Activated naive CD4-positive, alpha-beta T cell treated with anti-CD3 and anti-CD28 coated beads for 36 hours (primary cell): Measurements from ENCODE around the gene DEAF1. TPM values are rescaled to one million over a fixed set of nuclear protein-coding genes. Genes with fewer than 3 reads are reported as not detected.

Source experiments
- CTCF ChIA-PET: fragments of 350-600 bp; sonication (Branson Sonifier 250); formaldehyde crosslinking; loops from one replicate; lab custom pipeline; 2021; ENCODE audit warnings: antibody characterized with exemption; lab: Charles Lee
- DNase-seq: peaks from one replicate; pipeline ENCODE4 v3.0.0-alpha.2; 2020
- H3K27ac Mint-ChIP-seq: one replicate; pipeline ENCODE4 v1.8.0; 2021; ENCODE audit warnings: mild to moderate bottlenecking, mixed read lengths
- H3K27me3 Mint-ChIP-seq: one replicate; pipeline ENCODE4 v1.8.0; 2021; ENCODE audit warnings: low read depth, mixed read lengths
- H3K36me3 Mint-ChIP-seq: one replicate; pipeline ENCODE4 v1.8.0; 2021; ENCODE audit warnings: low read depth, mixed read lengths
- H3K4me1 Mint-ChIP-seq: one replicate; pipeline ENCODE4 v1.8.0; 2021; ENCODE audit warnings: low read depth, mixed read lengths
- H3K4me3 Mint-ChIP-seq: one replicate; pipeline ENCODE4 v1.8.0; 2021; ENCODE audit warnings: mild to moderate bottlenecking, moderate library complexity, mixed read lengths
- H3K9me3 Mint-ChIP-seq: one replicate; pipeline ENCODE4 v1.8.0; 2021; ENCODE audit warnings: mixed read lengths
- intact Hi-C: fragments of 100-400 bp; cut with micrococcal nuclease; formaldehyde crosslinking; loops from one replicate; pipeline ENCODE4 v1.15.1; 2023
- total RNA-seq, 2 experiments: library from RNA; stranded (reverse); gene quantifications; one replicate each; pipeline ENCODE4 v1.2.3, GENCODE V29; 2021

Gene DEAF1
- total RNA-seq, 2 experiments from 2014 or later = 57.5 to 67.9 TPM

GRCh38 chr11:614623-615503 is 80.2 kb downstream of the DEAF1 start:
- Mint-ChIP-seq H3K27me3 (no peaks in the 10 kb centered on the region), H3K36me3 (peaks cover 19% of the 10 kb centered on the region), H3K4me3 (peak overlapping the region; percentile 89), H3K27ac (peak overlapping the region; percentile 93), H3K4me1 (peaks cover 15% of the 10 kb centered on the region), H3K9me3 (no peaks in the 10 kb centered on the region)
- no peak for DNase-seq
- intact Hi-C loops = loop anchor here (2.0 kb wide), 1 partner anchor 38 kb away; the partner anchor contains the start of gene PHRF1
- CTCF ChIA-PET = interaction anchor here (0.8 kb wide), 1 partner anchor 108 kb away, joined by 4 read pairs; no protein-coding TSS in a partner anchor

GRCh38 chr11:614021-614622 is 80.9 kb downstream of the DEAF1 start:
- intact Hi-C loops = loop anchor here (2.0 kb wide), 1 partner anchor 37 kb away; the partner anchor contains the start of gene PHRF1
- Mint-ChIP-seq H3K27ac (peak overlapping the region; percentile 82), H3K27me3 (no peaks in the 10 kb centered on the region)

GRCh38 chr11:613369-613968 is 81.6 kb downstream of the DEAF1 start:
- CTCF ChIA-PET = interaction anchor here (1.4 kb wide), 1 partner anchor 109 kb away, joined by 4 read pairs; no protein-coding TSS in a partner anchor
- Mint-ChIP-seq H3K4me3 (peak overlapping the region; percentile 89), H3K27ac (peak overlapping the region; percentile 69), H3K9me3 (no peaks in the 10 kb centered on the region), H3K27me3 (no peaks in the 10 kb centered on the region), H3K4me1 (peaks cover 15% of the 10 kb centered on the region), H3K36me3 (peaks cover 20% of the 10 kb centered on the region)
- peak; percentile 94 for DNase-seq
- intact Hi-C loops = loop anchor here (2.0 kb wide), 2 partner anchors 53 to 77 kb away; partner anchors contain the start of genes LMNTD2, LRRC56 and RASSF7

More at GRCh38 chr11:614021-614622, 80.9 kb downstream of the DEAF1 start:
- Mint-ChIP-seq H3K4me1 (peaks cover 15% of the 10 kb centered on the region), H3K9me3 (no peaks in the 10 kb centered on the region), H3K4me3 (peak overlapping the region; percentile 89), H3K36me3 (peaks cover 19% of the 10 kb centered on the region)
- CTCF ChIA-PET = interaction anchor here (0.8 kb wide), 1 partner anchor 108 kb away, joined by 4 read pairs; no protein-coding TSS in a partner anchor
- DNase-seq = peak; percentile 21

GRCh38 chr11:612961-613300 is 82.1 kb downstream of the DEAF1 start:
- peak overlapping the region; percentile 41 for H3K27ac Mint-ChIP-seq

GRCh38 chr11:612201-612960 is 82.6 kb downstream of the DEAF1 start:
- CTCF ChIA-PET = interaction anchor here (0.5 to 1.4 kb wide), 2 partner anchors 61 to 111 kb away, joined by 4 read pairs; no protein-coding TSS in a partner anchor
- no peak for DNase-seq
- Mint-ChIP-seq H3K4me3 (no peak overlapping the region), H3K9me3 (no peaks in the 10 kb centered on the region), H3K27ac (peak overlapping the region; percentile 65), H3K4me1 (peaks cover 15% of the 10 kb centered on the region), H3K27me3 (no peaks in the 10 kb centered on the region), H3K36me3 (peaks cover 23% of the 10 kb centered on the region)
- intact Hi-C loops = loop anchor here (1.0 to 2.0 kb wide), 3 partner anchors 24 to 76 kb away; partner anchors contain the start of genes LMNTD2, LRRC56 and RASSF7

More at GRCh38 chr11:612961-613300, 82.1 kb downstream of the DEAF1 start:
- H3K36me3 Mint-ChIP-seq = peaks cover 22% of the 10 kb centered on the region
- H3K4me3 Mint-ChIP-seq = no peak overlapping the region
- no peak for DNase-seq
- intact Hi-C loops = loop anchor here (1.0 to 2.0 kb wide), 3 partner anchors 25 to 76 kb away; partner anchors contain the start of genes LMNTD2, LRRC56 and RASSF7
- CTCF ChIA-PET = interaction anchor here (1.4 kb wide), 1 partner anchor 110 kb away, joined by 4 read pairs; no protein-coding TSS in a partner anchor
- H3K4me1 Mint-ChIP-seq = peaks cover 15% of the 10 kb centered on the region
- no peaks in the 10 kb centered on the region for H3K27me3 Mint-ChIP-seq
- H3K9me3 Mint-ChIP-seq = no peaks in the 10 kb centered on the region

- intact Hi-C loops = no loop called here
- DNase-seq = no peak
- peaks cover 15% of the 10 kb centered on the region for H3K4me1 Mint-ChIP-seq
- H3K36me3 Mint-ChIP-seq = peaks cover 25% of the 10 kb centered on the region
- H3K27me3 Mint-ChIP-seq = no peaks in the 10 kb centered on the region
- peak overlapping the region; percentile 41 for H3K27ac Mint-ChIP-seq
- no peak overlapping the region for H3K4me3 Mint-ChIP-seq
- H3K9me3 Mint-ChIP-seq = no peaks in the 10 kb centered on the region
- CTCF ChIA-PET = no interaction called here
Measured at GRCh38 chr11:611001-611996, 83.7 kb downstream of the DEAF1 start.

- no peak for DNase-seq
- CTCF ChIA-PET = no interaction called here
- Mint-ChIP-seq H3K4me3 (no peak overlapping the region), H3K27ac (no peak overlapping the region), H3K36me3 (peaks cover 22% of the 10 kb centered on the region), H3K9me3 (no peaks in the 10 kb centered on the region), H3K27me3 (no peaks in the 10 kb centered on the region), H3K4me1 (peaks cover 13% of the 10 kb centered on the region)
- intact Hi-C loops = no loop called here
Measured at GRCh38 chr11:610146-610801, 84.7 kb downstream of the DEAF1 start.

- no peaks in the 10 kb centered on the region for H3K27me3 Mint-ChIP-seq
- H3K27ac Mint-ChIP-seq = no peak overlapping the region
- intact Hi-C loops = no loop called here
- no peak for DNase-seq
- H3K4me1 Mint-ChIP-seq = peaks cover 10% of the 10 kb centered on the region
- H3K9me3 Mint-ChIP-seq = no peaks in the 10 kb centered on the region
- peaks cover 20% of the 10 kb centered on the region for H3K36me3 Mint-ChIP-seq
- CTCF ChIA-PET = no interaction called here
- H3K4me3 Mint-ChIP-seq = no peak overlapping the region
Measured at GRCh38 chr11:609341-609811, 85.6 kb downstream of the DEAF1 start.

- CTCF ChIA-PET = no interaction called here
- H3K4me1 Mint-ChIP-seq = peaks cover 4% of the 10 kb centered on the region
- H3K4me3 Mint-ChIP-seq = no peak overlapping the region
- H3K27me3 Mint-ChIP-seq = no peaks in the 10 kb centered on the region
- intact Hi-C loops = no loop called here
- peaks cover 15% of the 10 kb centered on the region for H3K36me3 Mint-ChIP-seq
- H3K27ac Mint-ChIP-seq = no peak overlapping the region
- H3K9me3 Mint-ChIP-seq = no peaks in the 10 kb centered on the region
- DNase-seq = no peak
Measured at GRCh38 chr11:608791-609251, 86.2 kb downstream of the DEAF1 start.

GRCh38 chr11:607971-608659 is 86.9 kb downstream of the DEAF1 start:
- Mint-ChIP-seq H3K4me3 (no peak overlapping the region), H3K27me3 (no peaks in the 10 kb centered on the region)

More at GRCh38 chr11:607971-608659, 86.9 kb downstream of the DEAF1 start:
- CTCF ChIA-PET = interaction anchor here (1.1 kb wide), 1 partner anchor 66 kb away, joined by 3 read pairs; no protein-coding TSS in a partner anchor
- H3K9me3 Mint-ChIP-seq = no peaks in the 10 kb centered on the region
- intact Hi-C loops = no loop called here
- H3K27ac Mint-ChIP-seq = no peak overlapping the region
- H3K4me1 Mint-ChIP-seq = peaks cover 2% of the 10 kb centered on the region
- peaks cover 13% of the 10 kb centered on the region for H3K36me3 Mint-ChIP-seq
- DNase-seq = no peak
